Measurements from ENCODE around the gene PLEKHM3. TPM values are rescaled to one million over a fixed set of nuclear protein-coding genes. Genes with fewer than 3 reads are reported as not detected.

Gene PLEKHM3
- total and polyA plus RNA-seq, 2 of the 4 experiments (the other 2 are of a cell fraction): 2.4 to 11.3 TPM

DNA sequence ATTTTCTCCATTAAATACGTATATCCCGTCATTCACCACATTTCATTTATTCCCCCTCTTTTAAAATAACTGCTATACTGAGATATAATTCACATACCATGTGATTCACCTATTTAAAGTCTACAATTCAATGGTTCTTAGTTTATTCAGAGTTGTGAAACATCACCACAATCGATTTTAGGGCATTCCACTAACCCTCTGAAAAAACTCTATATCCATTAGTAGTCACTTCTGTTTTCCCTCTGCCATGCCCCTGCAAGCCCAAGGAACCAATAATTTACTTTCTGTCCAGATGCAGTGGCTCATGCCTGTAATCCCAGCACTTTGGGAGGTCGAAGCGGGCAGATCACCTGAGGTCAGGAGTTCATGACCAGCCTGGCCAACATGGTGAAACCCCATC lies 160.1 kb downstream of the PLEKHM3 start:
- CTCF ChIA-PET: no interaction called here
- in situ Hi-C loops (cut with MboI; ENCODE audit: low sequenced_read_pairs) (no loop called here), dilution Hi-C loops (cut with HindIII; ENCODE audit: low sequenced_read_pairs, unreplicated experiment) (no loop called here), intact Hi-C loops (cut with micrococcal nuclease) (no loop called here)
- no peak overlapping the region for H3K4ac ChIP-seq (ENCODE audit: low read depth, low read length)
- BruUV-seq (replicated peaks): no TSS peak
- H4K5ac ChIP-seq (ENCODE audit: low read depth, low read length): no peak overlapping the region
- no peak overlapping the region for H2BK120ac ChIP-seq (ENCODE audit: low read depth, low read length)
- H4K91ac ChIP-seq (ENCODE audit: insufficient read depth, low read depth, low read length): no peak overlapping the region
- DNase-seq (no peak), ATAC-seq (ENCODE audit: low read depth) (no peak)
- no peak overlapping the region for H3K27ac ChIP-seq (ENCODE audit: insufficient read depth, low read length)
- no peak overlapping the region for H3K56ac ChIP-seq (ENCODE audit: extremely low read depth, insufficient read depth, low read length)
- H3K18ac ChIP-seq (ENCODE audit: low read depth, low read length): no peak overlapping the region
- no peak for TF ChIP-seq RAD21 (IDR thresholded peaks at IDR 0.05; ENCODE audit: low read length)
- no peak for TF ChIP-seq NFE2L2 (IDR thresholded peaks at IDR 0.05; ENCODE audit: low read depth, low read length)
- TF ChIP-seq, protein P1, sequence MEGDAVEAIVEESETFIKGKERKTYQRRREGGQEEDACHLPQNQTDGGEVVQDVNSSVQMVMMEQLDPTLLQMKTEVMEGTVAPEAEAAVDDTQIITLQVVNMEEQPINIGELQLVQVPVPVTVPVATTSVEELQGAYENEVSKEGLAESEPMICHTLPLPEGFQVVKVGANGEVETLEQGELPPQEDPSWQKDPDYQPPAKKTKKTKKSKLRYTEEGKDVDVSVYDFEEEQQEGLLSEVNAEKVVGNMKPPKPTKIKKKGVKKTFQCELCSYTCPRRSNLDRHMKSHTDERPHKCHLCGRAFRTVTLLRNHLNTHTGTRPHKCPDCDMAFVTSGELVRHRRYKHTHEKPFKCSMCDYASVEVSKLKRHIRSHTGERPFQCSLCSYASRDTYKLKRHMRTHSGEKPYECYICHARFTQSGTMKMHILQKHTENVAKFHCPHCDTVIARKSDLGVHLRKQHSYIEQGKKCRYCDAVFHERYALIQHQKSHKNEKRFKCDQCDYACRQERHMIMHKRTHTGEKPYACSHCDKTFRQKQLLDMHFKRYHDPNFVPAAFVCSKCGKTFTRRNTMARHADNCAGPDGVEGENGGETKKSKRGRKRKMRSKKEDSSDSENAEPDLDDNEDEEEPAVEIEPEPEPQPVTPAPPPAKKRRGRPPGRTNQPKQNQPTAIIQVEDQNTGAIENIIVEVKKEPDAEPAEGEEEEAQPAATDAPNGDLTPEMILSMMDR (conservative IDR thresholded peaks at IDR 0.05; ENCODE audit: low read depth, low read length): no peak
- TF ChIP-seq SMC3 (IDR thresholded peaks at IDR 0.05; ENCODE audit: low read depth, low read length): no peak
- TF ChIP-seq CEBPB (IDR thresholded peaks at IDR 0.05; ENCODE audit: low read depth, low read length): no peak
- TF ChIP-seq FOS (IDR thresholded peaks at IDR 0.05; ENCODE audit: low read depth, low read length): no peak
- TF ChIP-seq, protein P2, sequence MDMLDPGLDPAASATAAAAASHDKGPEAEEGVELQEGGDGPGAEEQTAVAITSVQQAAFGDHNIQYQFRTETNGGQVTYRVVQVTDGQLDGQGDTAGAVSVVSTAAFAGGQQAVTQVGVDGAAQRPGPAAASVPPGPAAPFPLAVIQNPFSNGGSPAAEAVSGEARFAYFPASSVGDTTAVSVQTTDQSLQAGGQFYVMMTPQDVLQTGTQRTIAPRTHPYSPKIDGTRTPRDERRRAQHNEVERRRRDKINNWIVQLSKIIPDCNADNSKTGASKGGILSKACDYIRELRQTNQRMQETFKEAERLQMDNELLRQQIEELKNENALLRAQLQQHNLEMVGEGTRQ (IDR thresholded peaks at IDR 0.05; ENCODE audit: low read depth, low read length): no peak
- no peak for TF ChIP-seq MXI1 (IDR thresholded peaks at IDR 0.05; ENCODE audit: borderline replicate concordance, low read depth, low read length)
- TF ChIP-seq, protein P3, sequence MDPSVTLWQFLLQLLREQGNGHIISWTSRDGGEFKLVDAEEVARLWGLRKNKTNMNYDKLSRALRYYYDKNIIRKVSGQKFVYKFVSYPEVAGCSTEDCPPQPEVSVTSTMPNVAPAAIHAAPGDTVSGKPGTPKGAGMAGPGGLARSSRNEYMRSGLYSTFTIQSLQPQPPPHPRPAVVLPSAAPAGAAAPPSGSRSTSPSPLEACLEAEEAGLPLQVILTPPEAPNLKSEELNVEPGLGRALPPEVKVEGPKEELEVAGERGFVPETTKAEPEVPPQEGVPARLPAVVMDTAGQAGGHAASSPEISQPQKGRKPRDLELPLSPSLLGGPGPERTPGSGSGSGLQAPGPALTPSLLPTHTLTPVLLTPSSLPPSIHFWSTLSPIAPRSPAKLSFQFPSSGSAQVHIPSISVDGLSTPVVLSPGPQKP (IDR thresholded peaks at IDR 0.05; ENCODE audit: borderline replicate concordance, low read depth, low read length): no peak
- TF ChIP-seq POLR2A (IDR thresholded peaks at IDR 0.05; ENCODE audit: low read depth, low read length): no peak
- TF ChIP-seq MAZ (IDR thresholded peaks at IDR 0.05; ENCODE audit: borderline replicate concordance, low read depth, low read length): no peak
- TF ChIP-seq RCOR1 (IDR thresholded peaks at IDR 0.05; ENCODE audit: insufficient replicate concordance, low read length): no peak
- TF ChIP-seq RFX5 (IDR thresholded peaks at IDR 0.05; ENCODE audit: low read depth, low read length): no peak
- TF ChIP-seq BHLHE40 (IDR thresholded peaks at IDR 0.05; ENCODE audit: low read depth, low read length): no peak
- TF ChIP-seq MAFK (IDR thresholded peaks at IDR 0.05; ENCODE audit: low read depth, low read length): no peak
- TF ChIP-seq CHD1 (IDR thresholded peaks at IDR 0.05; ENCODE audit: low read depth, low read length): no peak
- no peak overlapping the region for H2AFZ ChIP-seq (replicated peaks; ENCODE audit: low read length, poor library complexity)
- no peak overlapping the region for H3K14ac ChIP-seq (replicated peaks; ENCODE audit: low read depth, low read length)
- no peaks in the 10 kb centered on the region for H3K9me3 ChIP-seq (ENCODE audit: control insufficient read depth, insufficient read depth, low read length)
- peaks cover 4% of the 10 kb centered on the region; the same call in 1 of the 2 replicates for H3K4me1 ChIP-seq (ENCODE audit: control insufficient read depth, insufficient read depth, low read length)
- H2BK15ac ChIP-seq (ENCODE audit: low read depth, low read length): no peak overlapping the region
- H3K9me1 ChIP-seq (ENCODE audit: insufficient read depth, low read length): peaks cover under 1% of the 10 kb centered on the region; the same call in 1 of the 2 replicates
- no peak overlapping the region for H3K23ac ChIP-seq (ENCODE audit: low read depth, low read length)
- H2AK5ac ChIP-seq (ENCODE audit: low read depth, low read length): no peak overlapping the region
- 100% methylated on average over 2 of the region's 5 CpGs; no CpG with 5 or more reads in 1 of the 2 experiments for WGBS, 2 experiments (ENCODE audit: extremely low coverage in 2 of 2, insufficient read length in 1 of 2)
- POLR2A ChIA-PET (ENCODE audit: unreplicated experiment): no interaction called here
- no peak overlapping the region for H2BK20ac ChIP-seq (ENCODE audit: low read depth, low read length)
- no peak overlapping the region for H3K4me3 ChIP-seq (ENCODE audit: insufficient read depth, low read depth, low read length)
- H2BK5ac ChIP-seq (ENCODE audit: low read depth, low read length, poor library complexity, severe bottlenecking): no peak overlapping the region
- H4K8ac ChIP-seq (ENCODE audit: low read depth in 2 of 2, low read length in 2 of 2): no peak overlapping the region
- no peaks in the 10 kb centered on the region for H3K79me1 ChIP-seq (ENCODE audit: low read depth in 1 of 2, low read length in 2 of 2)
- no peaks in the 10 kb centered on the region for H4K20me1 ChIP-seq (ENCODE audit: insufficient read depth, low read length)
- H3K9ac ChIP-seq (ENCODE audit: low read depth, low read length): no peak overlapping the region
- no peak overlapping the region for H3K4me2 ChIP-seq (ENCODE audit: low read depth, low read length)
- no peak overlapping the region for H2AK9ac ChIP-seq (replicated peaks; ENCODE audit: low read depth, low read length, poor library complexity)
- H3K36me3 ChIP-seq (ENCODE audit: control insufficient read depth, insufficient read depth, low read length): no peaks in the 10 kb centered on the region
- no peaks in the 10 kb centered on the region for H3K27me3 ChIP-seq (ENCODE audit: control insufficient read depth, insufficient read depth, low read length)

Data from IMR-90 (cell line).